ENCODE measurements around the gene TNS1. TPM values are rescaled to one million over a fixed set of nuclear protein-coding genes. Genes with fewer than 3 reads are reported as not detected.
"Not testable (repeated sequence)": the region's sequence is repeated elsewhere in the genome, so short reads cannot be mapped to it uniquely, and the experiment has no call there.

TNS1 gene
- total RNA-seq, 1 donor: 48.9 TPM

- no peak overlapping the region for H3K27ac ChIP-seq (ENCODE audit: low read depth, low read length)
- no peaks in the 10 kb centered on the region for H3K4me1 ChIP-seq (ENCODE audit: insufficient read depth, low read length)
- TF ChIP-seq CTCF (IDR thresholded peaks at IDR 0.05; ENCODE audit: extremely low read depth, low read depth, low read length): no peak
- peaks cover 84% of the 10 kb centered on the region for H3K36me3 ChIP-seq (ENCODE audit: insufficient read depth, low read length)
- no peak overlapping the region for H3K4me2 ChIP-seq (ENCODE audit: insufficient read depth, low read length)
- H3K9me3 ChIP-seq (ENCODE audit: low read depth, low read length): no peaks in the 10 kb centered on the region
- H4K20me1 ChIP-seq (ENCODE audit: insufficient read depth, low read length): peaks cover 13% of the 10 kb centered on the region
- H3K79me2 ChIP-seq (ENCODE audit: insufficient read depth, low read length): no peaks in the 10 kb centered on the region
- no peak overlapping the region for H3K4me3 ChIP-seq (ENCODE audit: insufficient read depth, low read length)
- H3K27me3 ChIP-seq (ENCODE audit: insufficient read depth, low read length): no peaks in the 10 kb centered on the region
- DNase-seq (ENCODE audit: insufficient read length, low spot score, missing footprints): no peak
- H2AFZ ChIP-seq (ENCODE audit: low read length): no peak overlapping the region
These were observed 193.1 kb downstream of the TNS1 start for GRCh38 chr2:217809736-217810135.

GRCh38 chr2:217808967-217809366 lies 193.8 kb downstream of the TNS1 start:
- not testable (repeated sequence) for H3K4me3 ChIP-seq (ENCODE audit: insufficient read depth, low read length); H3K4me2 ChIP-seq (ENCODE audit: insufficient read depth, low read length); DNase-seq (ENCODE audit: insufficient read length, low spot score, missing footprints); H2AFZ ChIP-seq (ENCODE audit: low read length); H3K27me3 ChIP-seq (ENCODE audit: insufficient read depth, low read length); H3K27ac ChIP-seq (ENCODE audit: low read depth, low read length); H3K9me3 ChIP-seq (ENCODE audit: low read depth, low read length); H3K4me1 ChIP-seq (ENCODE audit: insufficient read depth, low read length); H3K79me2 ChIP-seq (ENCODE audit: insufficient read depth, low read length)
- Histone ChIP-seq H4K20me1 (ENCODE audit: insufficient read depth, low read length) (peaks cover 16% of the 10 kb centered on the region), H3K36me3 (ENCODE audit: insufficient read depth, low read length) (peaks cover 79% of the 10 kb centered on the region)

GRCh38 chr2:217808326-217808725 lies 194.5 kb downstream of the TNS1 start:
- Histone ChIP-seq H3K4me2 (ENCODE audit: insufficient read depth, low read length) (no peak overlapping the region), H3K27ac (ENCODE audit: low read depth, low read length) (no peak overlapping the region), H3K27me3 (ENCODE audit: insufficient read depth, low read length) (no peaks in the 10 kb centered on the region), H3K36me3 (ENCODE audit: insufficient read depth, low read length) (peaks cover 79% of the 10 kb centered on the region), H3K79me2 (ENCODE audit: insufficient read depth, low read length) (no peaks in the 10 kb centered on the region), H4K20me1 (ENCODE audit: insufficient read depth, low read length) (peaks cover 16% of the 10 kb centered on the region), H3K9me3 (ENCODE audit: low read depth, low read length) (no peaks in the 10 kb centered on the region), H2AFZ (ENCODE audit: low read length) (no peak overlapping the region), H3K4me1 (ENCODE audit: insufficient read depth, low read length) (no peaks in the 10 kb centered on the region), H3K4me3 (ENCODE audit: insufficient read depth, low read length) (no peak overlapping the region)
- no peak for TF ChIP-seq CTCF (IDR thresholded peaks at IDR 0.05; ENCODE audit: extremely low read depth, low read depth, low read length)
- peak; percentile 10 for DNase-seq (ENCODE audit: insufficient read length, low spot score, missing footprints)

GRCh38 chr2:217807753-217808152 lies 195.0 kb downstream of the TNS1 start:
- H3K27me3 ChIP-seq (ENCODE audit: insufficient read depth, low read length): no peaks in the 10 kb centered on the region
- TF ChIP-seq CTCF (IDR thresholded peaks at IDR 0.05; ENCODE audit: extremely low read depth, low read depth, low read length): no peak
- no peaks in the 10 kb centered on the region for H3K4me1 ChIP-seq (ENCODE audit: insufficient read depth, low read length)
- H3K27ac ChIP-seq (ENCODE audit: low read depth, low read length): no peak overlapping the region
- no peak overlapping the region for H3K4me2 ChIP-seq (ENCODE audit: insufficient read depth, low read length)
- no peak overlapping the region for H3K4me3 ChIP-seq (ENCODE audit: insufficient read depth, low read length)
- H3K36me3 ChIP-seq (ENCODE audit: insufficient read depth, low read length): peaks cover 79% of the 10 kb centered on the region
- no peak overlapping the region for H2AFZ ChIP-seq (ENCODE audit: low read length)
- H3K79me2 ChIP-seq (ENCODE audit: insufficient read depth, low read length): no peaks in the 10 kb centered on the region
- DNase-seq (ENCODE audit: insufficient read length, low spot score, missing footprints): peak; percentile 35
- H4K20me1 ChIP-seq (ENCODE audit: insufficient read depth, low read length): peaks cover 16% of the 10 kb centered on the region
- no peaks in the 10 kb centered on the region for H3K9me3 ChIP-seq (ENCODE audit: low read depth, low read length)
